ENCODE results near the gene PPP2R5E.

DNA sequence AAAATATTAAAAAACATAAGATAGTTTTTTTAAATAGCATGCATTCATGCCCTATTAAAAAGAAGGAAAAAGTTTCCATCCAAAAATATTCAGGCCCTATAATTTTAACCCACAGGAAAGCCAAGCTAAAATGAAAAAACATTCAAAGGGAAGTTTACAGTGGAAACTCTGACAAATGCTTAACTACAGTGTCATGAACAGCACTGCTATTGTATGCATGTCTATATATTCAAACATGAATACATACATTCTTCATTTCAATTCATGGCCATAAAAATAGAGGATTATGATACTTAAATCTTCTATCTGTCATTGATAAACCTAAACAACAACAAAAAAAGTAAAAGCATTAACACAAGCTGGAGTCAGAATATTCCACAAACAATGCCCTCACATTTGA lies 67.4 kb downstream of the PPP2R5E start:
- TF ChIP-seq, protein P1, sequence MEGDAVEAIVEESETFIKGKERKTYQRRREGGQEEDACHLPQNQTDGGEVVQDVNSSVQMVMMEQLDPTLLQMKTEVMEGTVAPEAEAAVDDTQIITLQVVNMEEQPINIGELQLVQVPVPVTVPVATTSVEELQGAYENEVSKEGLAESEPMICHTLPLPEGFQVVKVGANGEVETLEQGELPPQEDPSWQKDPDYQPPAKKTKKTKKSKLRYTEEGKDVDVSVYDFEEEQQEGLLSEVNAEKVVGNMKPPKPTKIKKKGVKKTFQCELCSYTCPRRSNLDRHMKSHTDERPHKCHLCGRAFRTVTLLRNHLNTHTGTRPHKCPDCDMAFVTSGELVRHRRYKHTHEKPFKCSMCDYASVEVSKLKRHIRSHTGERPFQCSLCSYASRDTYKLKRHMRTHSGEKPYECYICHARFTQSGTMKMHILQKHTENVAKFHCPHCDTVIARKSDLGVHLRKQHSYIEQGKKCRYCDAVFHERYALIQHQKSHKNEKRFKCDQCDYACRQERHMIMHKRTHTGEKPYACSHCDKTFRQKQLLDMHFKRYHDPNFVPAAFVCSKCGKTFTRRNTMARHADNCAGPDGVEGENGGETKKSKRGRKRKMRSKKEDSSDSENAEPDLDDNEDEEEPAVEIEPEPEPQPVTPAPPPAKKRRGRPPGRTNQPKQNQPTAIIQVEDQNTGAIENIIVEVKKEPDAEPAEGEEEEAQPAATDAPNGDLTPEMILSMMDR (conservative IDR thresholded peaks at IDR 0.05 in 1 of 2, IDR thresholded peaks at IDR 0.05 in 1 of 2; ENCODE audit: extremely low read depth in 1 of 2, insufficient read depth in 1 of 2, low read depth in 1 of 2, low read length in 2 of 2), result no peak
- TF ChIP-seq EZH2 (IDR thresholded peaks at IDR 0.05; ENCODE audit: borderline replicate concordance, low read length), result no peak
